Iris pigment epithelial cell (primary cell): ENCODE measurements around the gene FOXP1.
A peak's percentile ranks its signal among the peaks of the same experiment; 100 is the strongest.

Experiments
- DNase-seq: peaks from one replicate; pipeline ENCODE4 v3.0.0-alpha.2; 2011; ENCODE audit warnings: low read depth

Gene FOXP1

GRCh38 chr3:71208211-71209095 is 375.1 kb downstream of the FOXP1 start:
- DNase-seq = peak; percentile 62

- DNase-seq = no peak
Observed at GRCh38 chr3:71207632-71208031, 375.9 kb downstream of the FOXP1 start.

GRCh38 chr3:71206305-71207165 is 377.0 kb downstream of the FOXP1 start:
- DNase-seq = no peak

GRCh38 chr3:71203727-71204488 is 379.6 kb downstream of the FOXP1 start:
- no peak for DNase-seq

GRCh38 chr3:71202848-71203533 is 380.5 kb downstream of the FOXP1 start:
- no peak for DNase-seq

- peak; percentile 74 for DNase-seq
Observed at GRCh38 chr3:71201939-71202338, 381.6 kb downstream of the FOXP1 start.

GRCh38 chr3:71197841-71198565 is 385.5 kb downstream of the FOXP1 start:
- no peak for DNase-seq

GRCh38 chr3:71195492-71195891 is 388.0 kb downstream of the FOXP1 start:
- peak; percentile 92 for DNase-seq

- no peak for DNase-seq
Observed at GRCh38 chr3:71194785-71195184, 388.7 kb downstream of the FOXP1 start.

GRCh38 chr3:71191031-71191482 is 392.5 kb downstream of the FOXP1 start:
- DNase-seq = peak; percentile 51

- peak; percentile 58 for DNase-seq
Observed at GRCh38 chr3:71189480-71189879, 394.0 kb downstream of the FOXP1 start.

- DNase-seq = no peak
Observed at GRCh38 chr3:71187715-71188114, 395.8 kb downstream of the FOXP1 start.

- no peak for DNase-seq
Observed at GRCh38 chr3:71186801-71187200, 396.7 kb downstream of the FOXP1 start.

GRCh38 chr3:71185733-71186455 is 397.6 kb downstream of the FOXP1 start:
- peak; percentile 86 for DNase-seq

GRCh38 chr3:71184252-71184651 is 399.3 kb downstream of the FOXP1 start:
- no peak for DNase-seq

- no peak for DNase-seq
Observed at GRCh38 chr3:71183549-71183948, 400.0 kb downstream of the FOXP1 start.

- peak; percentile 33 for DNase-seq
Observed at GRCh38 chr3:71180524-71180923, 403.0 kb downstream of the FOXP1 start.

- no peak for DNase-seq
Observed at GRCh38 chr3:71177375-71177774, 406.2 kb downstream of the FOXP1 start.

- DNase-seq = no peak
Observed at GRCh38 chr3:71176366-71176765, 407.2 kb downstream of the FOXP1 start.
